GM12801 (cell line): ENCODE results near the gene TIMMDC1.

Experiments
- TF ChIP-seq, protein P1 (sequence below): IDR thresholded peaks from one replicate; pipeline ENCODE4 v1.5.1; 2011; ENCODE audit warnings: control low read depth; ENCODE audit not compliant: insufficient read length; ENCODE audit errors: extremely low read depth

The TIMMDC1 gene

DNA sequence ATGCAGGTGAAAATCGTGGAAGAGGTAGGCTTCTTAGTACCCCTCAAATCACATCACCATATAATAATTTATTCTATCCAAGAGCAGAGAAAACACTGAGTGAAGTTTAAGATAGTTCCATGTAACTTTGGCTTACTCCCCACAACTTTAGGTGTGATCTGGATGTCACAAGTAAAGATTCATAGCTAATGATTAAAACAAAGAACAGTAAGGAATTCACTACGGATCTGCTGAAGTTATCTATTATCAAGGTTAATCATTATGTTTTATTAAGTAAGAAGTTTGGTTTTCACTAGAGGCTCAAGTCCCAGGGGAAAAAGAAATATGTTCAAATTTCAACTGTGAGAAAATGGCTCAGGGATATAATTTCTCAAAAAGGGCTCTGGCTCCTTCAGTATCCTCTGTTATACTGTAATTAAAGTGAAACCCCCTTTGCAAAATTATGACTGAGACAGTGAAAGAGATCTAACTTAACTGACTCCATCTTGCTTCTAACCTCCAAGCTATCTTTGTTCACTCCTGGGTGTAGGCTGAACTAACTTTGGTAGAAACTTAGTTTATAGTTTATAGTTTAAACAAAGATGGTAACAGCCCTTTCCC is 43.9 kb downstream of the TIMMDC1 start:
- TF ChIP-seq, protein P1, sequence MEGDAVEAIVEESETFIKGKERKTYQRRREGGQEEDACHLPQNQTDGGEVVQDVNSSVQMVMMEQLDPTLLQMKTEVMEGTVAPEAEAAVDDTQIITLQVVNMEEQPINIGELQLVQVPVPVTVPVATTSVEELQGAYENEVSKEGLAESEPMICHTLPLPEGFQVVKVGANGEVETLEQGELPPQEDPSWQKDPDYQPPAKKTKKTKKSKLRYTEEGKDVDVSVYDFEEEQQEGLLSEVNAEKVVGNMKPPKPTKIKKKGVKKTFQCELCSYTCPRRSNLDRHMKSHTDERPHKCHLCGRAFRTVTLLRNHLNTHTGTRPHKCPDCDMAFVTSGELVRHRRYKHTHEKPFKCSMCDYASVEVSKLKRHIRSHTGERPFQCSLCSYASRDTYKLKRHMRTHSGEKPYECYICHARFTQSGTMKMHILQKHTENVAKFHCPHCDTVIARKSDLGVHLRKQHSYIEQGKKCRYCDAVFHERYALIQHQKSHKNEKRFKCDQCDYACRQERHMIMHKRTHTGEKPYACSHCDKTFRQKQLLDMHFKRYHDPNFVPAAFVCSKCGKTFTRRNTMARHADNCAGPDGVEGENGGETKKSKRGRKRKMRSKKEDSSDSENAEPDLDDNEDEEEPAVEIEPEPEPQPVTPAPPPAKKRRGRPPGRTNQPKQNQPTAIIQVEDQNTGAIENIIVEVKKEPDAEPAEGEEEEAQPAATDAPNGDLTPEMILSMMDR: no peak

DNA sequence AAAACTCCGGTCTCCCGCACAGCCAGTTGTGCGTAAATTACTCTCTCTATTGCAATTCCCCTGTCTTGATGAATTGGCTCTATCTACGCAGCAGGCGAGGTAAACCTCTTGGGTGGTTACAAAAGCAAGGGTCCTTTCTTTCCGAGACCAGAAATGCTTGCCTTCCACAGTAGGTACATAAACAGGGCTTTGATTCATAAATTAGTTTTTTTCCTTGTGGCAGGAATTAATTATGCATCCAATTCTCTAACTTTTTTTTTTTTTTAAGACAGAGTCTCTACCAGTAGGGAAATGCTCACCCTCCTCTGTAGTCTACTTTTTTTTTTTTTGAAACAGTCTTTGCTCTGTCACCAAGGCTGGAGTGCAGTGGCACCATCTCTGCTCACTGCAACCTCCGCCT is 44.8 kb downstream of the TIMMDC1 start:
- TF ChIP-seq, protein P1: no peak

DNA sequence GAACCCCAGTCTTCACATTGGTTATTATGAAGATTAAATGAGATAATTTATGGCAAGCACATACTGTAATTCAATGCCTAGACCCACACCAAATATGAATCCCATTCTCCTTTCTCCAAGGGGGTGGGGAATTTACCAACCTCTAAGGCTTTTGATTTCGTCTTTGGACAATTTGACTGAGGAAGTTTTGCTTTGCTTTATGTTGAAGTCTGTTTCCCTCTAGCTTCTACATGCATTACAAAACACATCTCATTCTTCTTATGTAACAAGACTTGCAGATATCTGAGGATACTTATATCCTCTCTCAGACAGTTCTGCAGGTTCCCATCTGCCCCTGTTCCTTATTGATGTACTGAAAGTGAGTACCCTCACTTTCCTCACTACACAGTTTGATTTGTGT is 48.9 kb downstream of the TIMMDC1 start:
- TF ChIP-seq, protein P1: no peak

DNA sequence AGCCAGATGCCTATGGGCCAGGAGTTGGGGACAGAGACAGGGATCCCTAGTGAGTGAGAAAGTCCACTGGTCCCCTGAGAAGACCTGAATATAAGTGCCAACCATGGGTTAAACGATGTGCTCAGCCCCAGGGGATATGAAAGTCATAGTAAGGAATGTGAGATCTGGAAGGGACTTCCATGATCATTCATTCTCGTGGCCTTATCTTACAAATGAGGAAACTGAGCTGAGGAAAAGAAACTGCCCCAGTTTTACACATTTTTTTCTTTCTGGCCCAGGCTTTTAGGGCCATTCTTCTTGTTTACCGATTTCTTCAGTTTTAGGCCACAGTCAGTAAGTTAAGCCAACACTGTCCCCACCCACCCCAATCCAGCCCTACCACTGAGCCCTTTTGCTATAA is 50.0 kb downstream of the TIMMDC1 start:
- TF ChIP-seq, protein P1: no peak

DNA sequence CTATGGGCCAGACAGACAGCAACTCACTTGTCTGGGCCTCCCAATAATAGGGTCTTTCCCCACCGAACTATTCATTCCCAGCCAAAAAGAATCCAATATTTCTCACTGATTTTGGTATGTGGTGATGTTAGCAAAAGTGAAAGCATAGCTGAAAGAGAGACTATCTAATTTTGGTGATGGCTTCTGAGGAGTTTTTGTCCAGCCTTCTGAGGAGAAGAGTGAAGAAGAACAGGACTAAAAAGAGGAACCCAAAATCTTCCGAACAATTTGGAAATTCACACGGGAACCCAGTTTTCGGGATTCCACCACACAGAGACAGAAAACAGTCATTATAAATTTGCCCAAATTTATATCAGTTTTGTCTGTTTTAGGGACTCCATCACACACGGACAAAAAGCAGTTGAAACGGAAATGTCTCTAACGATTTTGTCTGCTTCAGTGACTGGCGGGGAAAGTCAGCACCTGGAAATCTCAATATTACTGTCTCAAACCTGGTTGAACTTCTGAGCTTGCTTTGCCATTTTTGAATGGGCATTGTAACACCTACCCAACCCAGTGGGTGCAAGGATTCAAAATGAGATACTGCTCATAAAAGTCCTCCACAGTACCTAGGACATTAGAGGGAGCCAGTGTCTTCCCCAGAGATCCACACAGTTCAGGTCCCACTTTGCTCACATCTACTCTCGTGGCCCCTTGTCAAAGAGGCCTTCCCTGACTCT is 52.0 kb downstream of the TIMMDC1 start:
- TF ChIP-seq, protein P1: no peak

DNA sequence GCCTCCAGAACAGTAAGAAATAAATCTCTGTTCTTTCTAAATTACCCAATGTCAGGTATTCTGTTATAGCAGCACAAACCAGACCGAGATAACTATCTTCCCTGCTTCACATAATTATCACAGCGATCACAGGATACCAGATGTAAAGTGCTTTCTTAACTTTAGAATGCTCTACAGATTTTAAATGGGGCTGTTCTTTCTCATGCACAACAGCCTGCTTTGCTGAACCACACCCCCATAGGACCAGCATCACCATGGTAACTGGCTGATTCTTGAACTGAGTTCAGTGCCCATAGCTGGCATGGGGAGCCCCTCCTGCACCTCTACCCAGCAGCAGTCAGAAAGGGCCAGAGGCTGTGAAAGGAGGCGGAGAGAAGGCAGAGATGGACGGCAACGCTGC is 53.3 kb downstream of the TIMMDC1 start:
- TF ChIP-seq, protein P1: no peak

DNA sequence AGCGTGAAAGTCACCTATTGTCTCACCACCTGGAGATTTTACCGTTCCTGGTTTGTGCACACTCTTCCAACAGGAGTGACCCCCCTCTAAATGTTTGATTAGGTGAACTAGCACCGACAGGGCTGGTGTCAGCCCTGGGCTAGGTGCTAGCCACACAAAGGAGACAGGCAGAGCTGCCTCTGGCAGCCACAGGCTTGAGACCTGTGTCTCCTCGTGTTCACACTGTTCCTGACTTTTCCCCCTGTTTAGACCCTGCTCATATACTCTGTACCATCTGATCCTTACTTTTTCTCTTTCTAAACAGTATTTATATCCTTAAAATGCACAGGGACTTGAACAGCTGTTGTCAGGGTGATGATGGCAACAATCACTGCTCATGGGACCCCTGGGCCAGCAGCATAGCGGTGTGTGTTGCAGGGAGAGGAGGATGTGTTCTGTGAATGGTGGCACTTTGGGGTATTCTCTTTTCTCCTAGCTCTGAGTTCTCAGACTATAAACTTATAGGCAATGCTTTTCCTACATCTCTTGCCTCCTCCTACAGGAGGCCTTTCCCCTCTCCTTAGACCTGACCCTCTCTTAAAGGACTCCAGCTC is 55.6 kb downstream of the TIMMDC1 start:
- TF ChIP-seq, protein P1: no peak
